Gastrocnemius medialis (tissue), 4 donors: ENCODE results near the gene PPP2R2C.

ENCODE experiments used
- CTCF ChIP-seq, 5 experiments: fragments of 450-650 bp in 3 of 5; fragments of 200-600 bp in 2 of 5; sonication (generic) in 2 of 5; IDR thresholded peaks in 4 of 5; conservative IDR thresholded peaks in 1 of 5; 1 replicate in 4 of 5; 2 replicates in 1 of 5; pipeline ENCODE4 v1.5.1; 2016 to 2019; ENCODE audit warnings: antibody characterized with exemption in 5 of 5, mild to moderate bottlenecking in 3 of 5, moderate library complexity in 3 of 5
- POLR2A ChIP-seq, 2 donors: fragments of 450-650 bp; IDR thresholded peaks; one replicate each; pipeline ENCODE4 v1.6.1; 2017; ENCODE audit warnings: antibody characterized with exemption in 2 of 2, mild to moderate bottlenecking in 2 of 2, moderate library complexity in 2 of 2

- TF ChIP-seq POLR2A (IDR thresholded peaks at IDR 0.05) = no peak
- TF ChIP-seq CTCF (IDR thresholded peaks at IDR 0.05 in 4 of 5, conservative IDR thresholded peaks at IDR 0.05 in 1 of 5) = no peak
Observed at GRCh38 chr4:6359536-6360308, 112.7 kb downstream of the PPP2R2C start.
